ENCODE measurements around the gene KCNK7. TPM values are rescaled to one million over a fixed set of nuclear protein-coding genes. Genes with fewer than 3 reads are reported as not detected.

Gene KCNK7
- total RNA-seq, 1 experiment from 2014 or later = 1.8 TPM

DNA sequence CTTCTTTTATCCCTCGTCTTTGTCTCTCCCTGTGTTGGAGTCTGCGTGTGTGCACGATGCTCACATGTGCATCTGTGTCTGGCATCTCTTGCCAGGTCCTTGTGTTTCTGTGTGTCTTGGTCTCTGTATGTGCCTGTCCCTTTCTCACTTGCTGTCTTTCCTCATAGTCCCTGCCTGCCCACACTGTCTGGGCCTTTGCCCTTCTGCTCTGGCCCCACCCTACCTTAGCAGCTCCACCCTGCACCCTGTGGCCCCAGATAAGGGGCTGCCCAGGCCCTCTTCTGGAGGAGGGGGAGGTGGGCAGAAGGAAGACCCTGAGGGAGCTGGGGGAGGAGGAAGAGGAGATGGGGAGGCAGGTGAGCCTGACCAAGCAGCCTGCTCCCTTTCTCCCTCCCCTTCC lies 16.9 kb downstream of the KCNK7 start:
- H4K5ac ChIP-seq (ENCODE audit: insufficient read length, low read depth, low read length) = no peak overlapping the region
- H3K4me1 Mint-ChIP-seq = peaks cover 18 to 27% of the 10 kb centered on the region in 2 experiments
- no peak overlapping the region for H3K18ac ChIP-seq (ENCODE audit: insufficient read length, low read depth, low read length)
- no peak overlapping the region for H3K23ac ChIP-seq (ENCODE audit: insufficient read length, low read depth, low read length)
- H3K27me3 ChIP-seq (ENCODE audit: insufficient read depth, low read length) = peaks cover 8% of the 10 kb centered on the region; the same call in 1 of the 2 replicates
- H3K4ac ChIP-seq (ENCODE audit: low read depth, low read length) = no peak overlapping the region
- H3K9me3 Mint-ChIP-seq = no peaks in the 10 kb centered on the region
- H3K4me1 ChIP-seq (ENCODE audit: insufficient read depth, low read length) = no peaks in the 10 kb centered on the region
- no peak overlapping the region for H3K27ac Mint-ChIP-seq
- H3K56ac ChIP-seq (ENCODE audit: insufficient read length, low read depth, low read length) = no peak overlapping the region
- H2AFZ ChIP-seq (ENCODE audit: low read length) = no peak overlapping the region
- no peak for DNase-seq
- no peaks in the 10 kb centered on the region for H4K20me1 ChIP-seq (ENCODE audit: control insufficient read depth, insufficient read depth, insufficient read length)
- H3K23me2 ChIP-seq (ENCODE audit: insufficient read length, low read depth, low read length, poor library complexity, severe bottlenecking) = peaks cover 8% of the 10 kb centered on the region
- no peaks in the 10 kb centered on the region for H3K9me3 ChIP-seq (ENCODE audit: control insufficient read depth, low read depth, low read length)
- no peak overlapping the region for H3K27ac ChIP-seq (ENCODE audit: insufficient read length, low read depth, low read length)
- H3K9ac ChIP-seq (ENCODE audit: extremely low read depth, insufficient read length, low read length) = no peak overlapping the region
- no peaks in the 10 kb centered on the region for H3K79me1 ChIP-seq (ENCODE audit: insufficient read depth, low read depth, low read length, poor library complexity, severe bottlenecking)
- H3K27me3 Mint-ChIP-seq (ENCODE audit: low read depth) = peaks cover 33% of the 10 kb centered on the region
- no peak overlapping the region for H2BK15ac ChIP-seq (ENCODE audit: low read depth, low read length)
- no peak overlapping the region for H2BK5ac ChIP-seq (ENCODE audit: insufficient read length, low read length)
- H2AK5ac ChIP-seq (ENCODE audit: insufficient read length, low read length) = no peak overlapping the region
- no peak overlapping the region for H3K4me2 ChIP-seq (ENCODE audit: insufficient read depth, insufficient read length, low read length)
- no peak overlapping the region for H3T11ph ChIP-seq (ENCODE audit: low read length)
- TF ChIP-seq, protein P1, sequence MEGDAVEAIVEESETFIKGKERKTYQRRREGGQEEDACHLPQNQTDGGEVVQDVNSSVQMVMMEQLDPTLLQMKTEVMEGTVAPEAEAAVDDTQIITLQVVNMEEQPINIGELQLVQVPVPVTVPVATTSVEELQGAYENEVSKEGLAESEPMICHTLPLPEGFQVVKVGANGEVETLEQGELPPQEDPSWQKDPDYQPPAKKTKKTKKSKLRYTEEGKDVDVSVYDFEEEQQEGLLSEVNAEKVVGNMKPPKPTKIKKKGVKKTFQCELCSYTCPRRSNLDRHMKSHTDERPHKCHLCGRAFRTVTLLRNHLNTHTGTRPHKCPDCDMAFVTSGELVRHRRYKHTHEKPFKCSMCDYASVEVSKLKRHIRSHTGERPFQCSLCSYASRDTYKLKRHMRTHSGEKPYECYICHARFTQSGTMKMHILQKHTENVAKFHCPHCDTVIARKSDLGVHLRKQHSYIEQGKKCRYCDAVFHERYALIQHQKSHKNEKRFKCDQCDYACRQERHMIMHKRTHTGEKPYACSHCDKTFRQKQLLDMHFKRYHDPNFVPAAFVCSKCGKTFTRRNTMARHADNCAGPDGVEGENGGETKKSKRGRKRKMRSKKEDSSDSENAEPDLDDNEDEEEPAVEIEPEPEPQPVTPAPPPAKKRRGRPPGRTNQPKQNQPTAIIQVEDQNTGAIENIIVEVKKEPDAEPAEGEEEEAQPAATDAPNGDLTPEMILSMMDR (conservative IDR thresholded peaks at IDR 0.05) = no peak
- peaks cover 0 to 3% (median 3%) of the 10 kb centered on the region in 3 experiments; a peak in 3 of 7 replicates for H3K36me3 Mint-ChIP-seq (ENCODE audit: insufficient read depth in 1 of 3, low read depth in 3 of 3)
- H2BK20ac ChIP-seq (ENCODE audit: low read depth, low read length, poor library complexity, severe bottlenecking) = no peak overlapping the region
- H3K79me2 ChIP-seq (ENCODE audit: insufficient read depth, low read length) = no peaks in the 10 kb centered on the region
- no peak overlapping the region for H4K8ac ChIP-seq (replicated peaks; ENCODE audit: insufficient read length, low read depth, low read length)
- no peak overlapping the region; a peak in 1 of 5 replicates for H3K4me3 Mint-ChIP-seq
- H2BK120ac ChIP-seq (ENCODE audit: low read depth, low read length, poor library complexity, severe bottlenecking) = no peak overlapping the region
- H2BK12ac ChIP-seq (ENCODE audit: insufficient read length, low read depth, low read length) = no peak overlapping the region
- no peak overlapping the region for H3K14ac ChIP-seq (ENCODE audit: insufficient read depth, low read length)
- WGBS (ENCODE audit: extremely low coverage, insufficient read length, low lambda C conversion rate) = no CpG with 5 or more reads among the region's 3 CpGs
- no peak overlapping the region for H4K91ac ChIP-seq (ENCODE audit: insufficient read length, low read depth, low read length)
